Prostate gland (tissue), 2 donors: ENCODE results near the gene SYNGR4. TPM values are rescaled to one million over a fixed set of nuclear protein-coding genes. Genes with fewer than 3 reads are reported as not detected.

ENCODE experiments used
- DNase-seq: peaks from one replicate; pipeline ENCODE4 v3.0.0-alpha.2; 2019; ENCODE audit warnings: low spot score
- H3K27ac ChIP-seq, 2 donors: fragments of 200-600 bp; sonication (generic); 2 replicates each; pipeline ENCODE4 v1.5.1; 2017 to 2019
- H3K27me3 ChIP-seq: fragments of 200-600 bp; sonication (generic); replicated peaks from 2 replicates; pipeline ENCODE4 v1.5.1; 2019; ENCODE audit not compliant: insufficient read depth
- H3K36me3 ChIP-seq, 2 donors: fragments of 200-600 bp; sonication (generic); 1 replicate in 1 of 2; 2 replicates in 1 of 2; pipeline versions ENCODE4 v1.5.1 to v1.8.1; 2017 to 2019
- H3K4me1 ChIP-seq: fragments of 200-600 bp; sonication (generic); replicated peaks from 2 replicates; pipeline ENCODE4 v1.5.1; 2019
- H3K4me3 ChIP-seq, 2 donors: fragments of 200-600 bp; sonication (generic); 2 replicates each; pipeline ENCODE4 v1.5.1; 2017 to 2019
- H3K9me3 ChIP-seq: fragments of 200-600 bp; sonication (generic); 2 replicates; pipeline ENCODE4 v1.5.1; 2017
- CTCF ChIP-seq, 4 experiments: fragments of 200-600 bp in 2 of 4; fragments of 450-650 bp in 2 of 4; sonication (generic) in 2 of 4; IDR thresholded peaks; 1 replicate in 3 of 4; 2 replicates in 1 of 4; pipeline ENCODE4 v1.5.1; 2016 to 2019; ENCODE audit warnings: antibody characterized with exemption in 4 of 4, mild to moderate bottlenecking in 2 of 4, moderate library complexity in 2 of 4
- POLR2A ChIP-seq: fragments of 450-650 bp; IDR thresholded peaks from one replicate; pipeline ENCODE4 v1.6.1; 2016; ENCODE audit warnings: antibody characterized with exemption, mild to moderate bottlenecking
- POLR2AphosphoS5 ChIP-seq: sonication (generic); formaldehyde crosslinking; IDR thresholded peaks from one replicate; pipeline ENCODE4 v1.6.1; 2017; ENCODE audit warnings: antibody characterized with exemption
- WGBS: methylation state at CpG from one replicate; pipeline ENCODE4 v1.1.5; 2018; 5-methylcytosine and 5-hydroxymethylcytosine counted together
- intact Hi-C: fragments of 100-400 bp; cut with DNase I; formaldehyde crosslinking; loops from one replicate; pipeline ENCODE4 v1.14.2; 2022
- total RNA-seq, 2 donors: library from RNA; depleted of rRNA; stranded (reverse); fragments of >200 nt; gene quantifications; one replicate each; pipeline ENCODE4 v1.1.0, GENCODE V29; 2016

The SYNGR4 gene
- total RNA-seq, 2 donors from 2014 or later, result 2.8 TPM; not detected in 1

GRCh38 chr19:48348737-48349136 is 15.4 kb upstream of the SYNGR4 start:
- no peak for TF ChIP-seq POLR2A
- no peak for TF ChIP-seq POLR2AphosphoS5
- no peak for TF ChIP-seq CTCF (IDR thresholded peaks at IDR 0.05)
- Histone ChIP-seq H3K9me3 (no peaks in the 10 kb centered on the region), H3K4me1 (no peaks in the 10 kb centered on the region), H3K4me3 (no peak overlapping the region), H3K27me3 (no peaks in the 10 kb centered on the region), H3K36me3 (no peaks in the 10 kb centered on the region), H3K27ac (no peak overlapping the region)
- DNase-seq, result no peak
- 91% methylated on average over 7 of the region's 7 CpGs for WGBS
- intact Hi-C loops, result no loop called here

- WGBS, result 96% methylated on average over 5 of the region's 5 CpGs
- TF ChIP-seq POLR2A, result no peak
- TF ChIP-seq CTCF (IDR thresholded peaks at IDR 0.05), result no peak
- TF ChIP-seq POLR2AphosphoS5, result no peak
- DNase-seq, result no peak
Measured at GRCh38 chr19:48350856-48351255, 13.3 kb upstream of the SYNGR4 start.

GRCh38 chr19:48351341-48351752 is 12.8 kb upstream of the SYNGR4 start:
- peak; percentile 48 for DNase-seq

More at GRCh38 chr19:48350856-48351255, 13.3 kb upstream of the SYNGR4 start:
- H3K27ac ChIP-seq, result no peak overlapping the region
- H3K4me1 ChIP-seq, result no peaks in the 10 kb centered on the region
- H3K9me3 ChIP-seq, result no peaks in the 10 kb centered on the region
- intact Hi-C loops, result no loop called here
- H3K27me3 ChIP-seq, result no peaks in the 10 kb centered on the region
- no peak overlapping the region for H3K4me3 ChIP-seq
- no peaks in the 10 kb centered on the region for H3K36me3 ChIP-seq

GRCh38 chr19:48353677-48354076 is 10.5 kb upstream of the SYNGR4 start:
- H3K4me3 ChIP-seq, result no peak overlapping the region
- no peaks in the 10 kb centered on the region for H3K36me3 ChIP-seq
- 88% methylated on average over 5 of the region's 5 CpGs for WGBS
- H3K27ac ChIP-seq, result no peak overlapping the region
- H3K27me3 ChIP-seq, result no peaks in the 10 kb centered on the region
- TF ChIP-seq CTCF (IDR thresholded peaks at IDR 0.05) (no peak), POLR2AphosphoS5 (no peak), POLR2A (no peak)
- DNase-seq, result no peak
- intact Hi-C loops, result no loop called here
- H3K9me3 ChIP-seq, result no peaks in the 10 kb centered on the region
- no peaks in the 10 kb centered on the region for H3K4me1 ChIP-seq

More at GRCh38 chr19:48351341-48351752, 12.8 kb upstream of the SYNGR4 start:
- Histone ChIP-seq H3K27me3 (no peaks in the 10 kb centered on the region), H3K4me3 (no peak overlapping the region), H3K4me1 (no peaks in the 10 kb centered on the region), H3K36me3 (no peaks in the 10 kb centered on the region), H3K27ac (no peak overlapping the region), H3K9me3 (no peaks in the 10 kb centered on the region)
- 49% methylated on average over 8 of the region's 8 CpGs for WGBS
- intact Hi-C loops, result no loop called here
- TF ChIP-seq CTCF (IDR thresholded peaks at IDR 0.05) (peak; percentile 30 to 68 (median 58)), POLR2A (no peak), POLR2AphosphoS5 (peak; percentile 16)

- Histone ChIP-seq H3K4me3 (no peak overlapping the region), H3K4me1 (no peaks in the 10 kb centered on the region), H3K27ac (no peak overlapping the region), H3K9me3 (no peaks in the 10 kb centered on the region), H3K27me3 (no peaks in the 10 kb centered on the region), H3K36me3 (no peaks in the 10 kb centered on the region)
- intact Hi-C loops, result no loop called here
- TF ChIP-seq CTCF (IDR thresholded peaks at IDR 0.05) (no peak), POLR2A (no peak), POLR2AphosphoS5 (no peak)
- DNase-seq, result no peak
- whole genome bisulfite sequencing, result 86% methylated on average over 15 of the region's 15 CpGs
Measured at GRCh38 chr19:48354332-48354992, 9.7 kb upstream of the SYNGR4 start.
